Measurements from ENCODE around the gene PFKL. TPM values are rescaled to one million over a fixed set of nuclear protein-coding genes. Genes with fewer than 3 reads are reported as not detected.
A peak's percentile ranks its signal among the peaks of the same experiment; 100 is the strongest.

The PFKL gene
- total RNA-seq, 2 donors from 2014 or later: 132 to 176 TPM

DNA sequence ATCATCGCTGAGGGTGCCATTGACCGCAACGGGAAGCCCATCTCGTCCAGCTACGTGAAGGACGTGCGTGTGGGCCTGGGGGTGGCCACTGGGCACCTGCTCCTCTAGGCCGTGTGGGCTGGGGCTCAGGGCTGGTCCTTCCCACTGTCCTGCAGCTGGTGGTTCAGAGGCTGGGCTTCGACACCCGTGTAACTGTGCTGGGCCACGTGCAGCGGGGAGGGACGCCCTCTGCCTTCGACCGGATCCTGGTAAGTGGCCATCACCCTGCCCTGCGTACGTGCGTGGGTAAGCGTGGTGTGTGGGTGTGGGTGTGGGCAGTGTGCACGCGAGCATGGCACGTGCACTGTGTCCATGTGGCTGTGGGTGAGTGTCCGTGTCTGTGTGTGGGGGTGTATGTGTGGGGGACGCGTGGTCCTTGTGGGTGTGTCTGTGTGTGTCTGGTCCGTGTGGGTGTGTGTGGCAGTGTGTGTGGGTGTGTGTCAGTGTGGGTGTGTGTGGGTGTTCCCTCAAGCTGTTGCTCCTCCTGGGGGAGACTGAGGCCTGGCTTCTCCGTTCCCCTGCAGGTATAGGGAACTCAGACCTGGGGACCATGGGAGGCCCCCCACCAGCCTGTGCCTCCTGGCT lies 16.5 kb downstream of the PFKL start:
- Mint-ChIP-seq H3K4me3 (peak overlapping the region; percentile 12), H3K27ac (no peak overlapping the region), H3K27me3 (no peaks in the 10 kb centered on the region), H3K4me1 (no peaks in the 10 kb centered on the region), H3K36me3 (ENCODE audit: low read depth) (no peaks in the 10 kb centered on the region)
- H3K9me3 ChIP-seq (ENCODE audit: control insufficient read depth, low read length, poor library complexity, severe bottlenecking): no peaks in the 10 kb centered on the region
- DNase-seq (no peak), ATAC-seq (no peak)

GRCh38 chr21:44317241-44317782 lies 17.5 kb downstream of the PFKL start:
- Mint-ChIP-seq H3K4me3 (no peak overlapping the region), H3K36me3 (ENCODE audit: low read depth) (no peaks in the 10 kb centered on the region), H3K4me1 (no peaks in the 10 kb centered on the region), H3K27me3 (no peaks in the 10 kb centered on the region), H3K27ac (no peak overlapping the region)
- no peaks in the 10 kb centered on the region for H3K9me3 ChIP-seq (ENCODE audit: control insufficient read depth, low read length, poor library complexity, severe bottlenecking)
- ATAC-seq: no peak
- no peak for DNase-seq

- Mint-ChIP-seq H3K36me3 (ENCODE audit: low read depth) (no peaks in the 10 kb centered on the region), H3K4me3 (no peak overlapping the region), H3K27ac (no peak overlapping the region), H3K4me1 (no peaks in the 10 kb centered on the region), H3K27me3 (no peaks in the 10 kb centered on the region)
- no peak for DNase-seq
- H3K9me3 ChIP-seq (ENCODE audit: control insufficient read depth, low read length, poor library complexity, severe bottlenecking): no peaks in the 10 kb centered on the region
- ATAC-seq: no peak
Measured at GRCh38 chr21:44317871-44318270, 18.0 kb downstream of the PFKL start.

DNA sequence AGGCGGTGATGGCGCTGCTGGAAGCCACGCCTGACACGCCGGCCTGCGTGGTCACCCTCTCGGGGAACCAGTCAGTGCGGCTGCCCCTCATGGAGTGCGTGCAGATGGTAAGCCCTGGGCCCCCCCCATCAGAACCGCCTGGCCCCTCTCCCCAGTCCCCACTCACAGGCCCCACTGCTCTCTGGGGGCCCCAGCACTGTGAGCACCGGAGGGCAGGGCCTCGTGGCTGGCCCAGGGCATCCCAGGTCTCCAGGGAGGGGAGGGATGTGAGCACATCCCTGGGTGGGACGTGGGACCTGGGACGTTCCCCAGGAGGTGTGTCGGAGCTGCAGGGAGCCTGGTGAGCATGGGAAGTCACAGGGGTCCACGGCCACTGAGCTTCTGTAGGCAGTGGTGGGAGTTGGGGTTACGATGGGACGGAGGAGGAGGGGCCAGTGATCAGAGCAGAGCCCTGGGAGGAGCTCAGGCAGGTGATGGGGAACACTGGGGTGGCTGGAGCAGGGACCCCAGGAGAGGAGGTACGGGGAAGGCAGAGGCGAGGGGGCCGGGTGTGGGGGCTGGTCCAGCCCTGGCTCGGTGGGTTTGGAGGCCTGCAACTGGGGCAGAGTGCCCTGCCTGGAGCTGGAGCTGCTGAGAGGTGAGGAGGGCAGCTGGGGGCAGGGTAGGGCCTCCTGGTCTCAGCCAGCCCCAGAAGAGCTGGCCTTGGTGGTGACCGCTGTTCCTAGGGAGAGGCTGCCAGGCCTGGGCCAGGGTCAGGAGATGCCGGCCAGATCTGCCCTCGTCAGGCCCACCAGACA lies 18.8 kb downstream of the PFKL start:
- no peak overlapping the region for H3K4me3 Mint-ChIP-seq
- no peaks in the 10 kb centered on the region for H3K27me3 Mint-ChIP-seq
- no peaks in the 10 kb centered on the region for H3K4me1 Mint-ChIP-seq
- no peaks in the 10 kb centered on the region for H3K36me3 Mint-ChIP-seq (ENCODE audit: low read depth)
- no peak overlapping the region for H3K27ac Mint-ChIP-seq
- ATAC-seq (no peak), DNase-seq (no peak)
- H3K9me3 ChIP-seq (ENCODE audit: control insufficient read depth, low read length, poor library complexity, severe bottlenecking): no peaks in the 10 kb centered on the region

- ATAC-seq: no peak
- no peaks in the 10 kb centered on the region for H3K9me3 ChIP-seq (ENCODE audit: control insufficient read depth, low read length, poor library complexity, severe bottlenecking)
- no peak for DNase-seq
- Mint-ChIP-seq H3K4me3 (no peak overlapping the region), H3K27me3 (no peaks in the 10 kb centered on the region), H3K4me1 (no peaks in the 10 kb centered on the region), H3K36me3 (ENCODE audit: low read depth) (no peaks in the 10 kb centered on the region), H3K27ac (no peak overlapping the region)
Measured at GRCh38 chr21:44319407-44320065, 19.7 kb downstream of the PFKL start.

DNA sequence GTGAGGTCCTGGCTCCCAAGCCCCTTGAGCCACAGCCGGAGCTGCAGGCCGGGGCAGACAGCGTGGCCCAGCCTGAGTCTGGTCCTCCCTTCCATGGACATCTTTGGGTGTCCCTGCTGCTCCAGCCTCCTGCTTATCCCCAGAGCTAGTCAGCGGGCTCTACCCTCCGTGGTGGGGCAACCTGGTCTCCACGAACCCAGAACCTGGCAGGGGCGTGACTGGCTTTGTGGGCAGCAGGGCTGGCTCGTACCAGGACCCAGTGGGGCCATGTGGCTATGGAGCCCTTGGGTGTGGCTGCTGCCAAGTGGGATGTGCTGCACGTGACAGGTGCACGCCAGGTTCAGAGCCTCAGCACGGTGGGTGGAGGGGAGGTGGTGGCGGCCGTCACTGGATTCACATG lies 21.0 kb downstream of the PFKL start:
- H3K27me3 Mint-ChIP-seq: no peaks in the 10 kb centered on the region
- no peaks in the 10 kb centered on the region for H3K9me3 ChIP-seq (ENCODE audit: control insufficient read depth, low read length, poor library complexity, severe bottlenecking)
- no peak overlapping the region for H3K4me3 Mint-ChIP-seq
- no peaks in the 10 kb centered on the region for H3K4me1 Mint-ChIP-seq
- DNase-seq (no peak), ATAC-seq (no peak)
- no peak overlapping the region for H3K27ac Mint-ChIP-seq
- no peaks in the 10 kb centered on the region for H3K36me3 Mint-ChIP-seq (ENCODE audit: low read depth)

DNA sequence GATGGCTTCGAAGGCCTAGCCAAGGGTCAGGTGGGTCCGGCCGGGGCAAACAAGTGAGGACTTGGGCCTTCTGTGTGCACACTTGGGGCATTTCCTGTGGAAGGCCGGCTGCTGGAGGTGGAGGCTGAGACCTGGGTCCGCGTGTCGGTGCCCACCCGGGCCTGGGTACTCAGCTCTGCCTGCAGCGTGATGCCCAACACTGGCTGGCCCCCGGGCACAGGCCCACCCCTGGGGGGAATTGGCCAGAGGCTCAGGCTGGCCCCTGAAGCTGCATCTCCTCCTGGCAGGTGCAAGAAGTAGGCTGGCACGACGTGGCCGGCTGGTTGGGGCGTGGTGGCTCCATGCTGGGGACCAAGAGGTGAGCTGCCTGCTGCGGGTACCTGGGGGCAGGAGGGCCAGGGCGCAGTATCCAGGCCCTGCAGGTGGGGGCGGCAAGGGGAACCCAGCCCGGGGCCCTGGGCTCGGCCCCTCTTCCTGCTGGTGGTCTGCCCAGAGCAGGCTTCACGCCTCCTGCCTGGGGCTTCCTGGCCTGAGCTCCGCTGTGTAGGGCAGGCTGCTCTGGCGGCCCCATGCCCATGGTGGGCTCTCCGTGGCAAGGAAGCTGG lies 22.1 kb downstream of the PFKL start:
- H3K9me3 ChIP-seq (ENCODE audit: control insufficient read depth, low read length, poor library complexity, severe bottlenecking): no peaks in the 10 kb centered on the region
- Mint-ChIP-seq H3K27ac (no peak overlapping the region), H3K4me3 (no peak overlapping the region), H3K4me1 (no peaks in the 10 kb centered on the region), H3K27me3 (no peaks in the 10 kb centered on the region), H3K36me3 (ENCODE audit: low read depth) (no peaks in the 10 kb centered on the region)
- DNase-seq (no peak), ATAC-seq (no peak)

DNA sequence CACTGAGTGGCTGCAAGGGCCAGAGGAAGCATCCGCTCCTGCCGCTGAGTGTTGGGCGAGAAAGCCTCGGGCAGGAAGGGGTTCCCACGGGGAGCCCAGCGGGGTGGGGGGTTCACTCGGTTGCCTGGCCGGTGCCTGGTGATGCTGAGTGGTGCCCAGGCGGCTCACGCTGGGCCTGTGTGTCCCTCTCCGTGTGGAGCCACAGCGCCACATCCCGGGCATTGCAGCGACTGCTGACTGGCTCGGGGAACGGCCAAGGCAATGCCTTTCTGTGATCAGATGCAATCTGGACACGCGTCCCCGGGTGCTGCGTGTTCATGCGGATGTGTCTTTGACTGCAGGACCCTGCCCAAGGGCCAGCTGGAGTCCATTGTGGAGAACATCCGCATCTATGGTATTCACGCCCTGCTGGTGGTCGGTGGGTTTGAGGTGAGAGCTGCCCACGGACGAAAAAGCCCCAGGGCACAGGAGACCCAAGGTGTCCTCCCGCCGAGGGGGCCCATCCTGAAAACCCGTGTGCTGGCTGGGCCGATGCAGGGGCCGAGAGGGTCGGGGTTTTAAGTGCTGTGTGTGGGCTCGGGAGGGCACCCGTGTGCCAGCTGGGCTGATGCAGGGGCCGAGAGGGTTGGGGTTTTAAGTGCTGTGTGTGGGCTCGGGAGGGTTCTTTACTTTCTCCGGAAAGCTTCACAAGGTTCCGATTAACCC lies 22.9 kb downstream of the PFKL start:
- ATAC-seq (no peak), DNase-seq (no peak)
- no peaks in the 10 kb centered on the region for H3K36me3 Mint-ChIP-seq (ENCODE audit: low read depth)
- no peaks in the 10 kb centered on the region for H3K9me3 ChIP-seq (ENCODE audit: control insufficient read depth, low read length, poor library complexity, severe bottlenecking)
- no peaks in the 10 kb centered on the region for H3K27me3 Mint-ChIP-seq
- H3K4me1 Mint-ChIP-seq: no peaks in the 10 kb centered on the region
- H3K27ac Mint-ChIP-seq: no peak overlapping the region
- no peak overlapping the region for H3K4me3 Mint-ChIP-seq

- ATAC-seq: no peak
- peaks cover 3% of the 10 kb centered on the region for H3K4me1 Mint-ChIP-seq
- H3K36me3 Mint-ChIP-seq (ENCODE audit: low read depth): no peaks in the 10 kb centered on the region
- H3K27ac Mint-ChIP-seq: no peak overlapping the region
- no peak for DNase-seq
- H3K4me3 Mint-ChIP-seq: no peak overlapping the region
- no peaks in the 10 kb centered on the region for H3K9me3 ChIP-seq (ENCODE audit: control insufficient read depth, low read length, poor library complexity, severe bottlenecking)
- no peaks in the 10 kb centered on the region for H3K27me3 Mint-ChIP-seq
Measured at GRCh38 chr21:44323591-44323990, 23.7 kb downstream of the PFKL start.

- no peak for DNase-seq
- no peak overlapping the region for H3K27ac Mint-ChIP-seq
- H3K4me1 Mint-ChIP-seq: peaks cover 5% of the 10 kb centered on the region
- H3K27me3 Mint-ChIP-seq: no peaks in the 10 kb centered on the region
- no peak for ATAC-seq
- no peaks in the 10 kb centered on the region for H3K9me3 ChIP-seq (ENCODE audit: control insufficient read depth, low read length, poor library complexity, severe bottlenecking)
- no peak overlapping the region for H3K4me3 Mint-ChIP-seq
- H3K36me3 Mint-ChIP-seq (ENCODE audit: low read depth): no peaks in the 10 kb centered on the region
Measured at GRCh38 chr21:44324106-44324853, 24.4 kb downstream of the PFKL start.

DNA sequence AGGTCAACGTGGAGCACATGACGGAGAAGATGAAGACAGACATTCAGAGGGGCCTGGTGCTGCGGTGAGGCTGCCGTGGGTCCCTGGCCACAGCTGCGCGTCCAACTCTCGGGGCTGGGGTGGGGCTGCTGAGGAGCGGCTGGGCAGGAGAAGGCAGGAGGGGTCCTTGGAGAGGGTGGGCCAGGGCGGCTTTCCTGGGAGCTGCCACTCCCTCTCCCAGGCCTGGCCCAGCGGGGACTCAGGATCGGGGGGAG lies 24.9 kb downstream of the PFKL start:
- no peak overlapping the region for H3K27ac Mint-ChIP-seq
- H3K9me3 ChIP-seq (ENCODE audit: control insufficient read depth, low read length, poor library complexity, severe bottlenecking): no peaks in the 10 kb centered on the region
- peaks cover 5% of the 10 kb centered on the region for H3K4me1 Mint-ChIP-seq
- no peaks in the 10 kb centered on the region for H3K27me3 Mint-ChIP-seq
- ATAC-seq (no peak), DNase-seq (no peak)
- no peaks in the 10 kb centered on the region for H3K36me3 Mint-ChIP-seq (ENCODE audit: low read depth)
- no peak overlapping the region for H3K4me3 Mint-ChIP-seq

DNA sequence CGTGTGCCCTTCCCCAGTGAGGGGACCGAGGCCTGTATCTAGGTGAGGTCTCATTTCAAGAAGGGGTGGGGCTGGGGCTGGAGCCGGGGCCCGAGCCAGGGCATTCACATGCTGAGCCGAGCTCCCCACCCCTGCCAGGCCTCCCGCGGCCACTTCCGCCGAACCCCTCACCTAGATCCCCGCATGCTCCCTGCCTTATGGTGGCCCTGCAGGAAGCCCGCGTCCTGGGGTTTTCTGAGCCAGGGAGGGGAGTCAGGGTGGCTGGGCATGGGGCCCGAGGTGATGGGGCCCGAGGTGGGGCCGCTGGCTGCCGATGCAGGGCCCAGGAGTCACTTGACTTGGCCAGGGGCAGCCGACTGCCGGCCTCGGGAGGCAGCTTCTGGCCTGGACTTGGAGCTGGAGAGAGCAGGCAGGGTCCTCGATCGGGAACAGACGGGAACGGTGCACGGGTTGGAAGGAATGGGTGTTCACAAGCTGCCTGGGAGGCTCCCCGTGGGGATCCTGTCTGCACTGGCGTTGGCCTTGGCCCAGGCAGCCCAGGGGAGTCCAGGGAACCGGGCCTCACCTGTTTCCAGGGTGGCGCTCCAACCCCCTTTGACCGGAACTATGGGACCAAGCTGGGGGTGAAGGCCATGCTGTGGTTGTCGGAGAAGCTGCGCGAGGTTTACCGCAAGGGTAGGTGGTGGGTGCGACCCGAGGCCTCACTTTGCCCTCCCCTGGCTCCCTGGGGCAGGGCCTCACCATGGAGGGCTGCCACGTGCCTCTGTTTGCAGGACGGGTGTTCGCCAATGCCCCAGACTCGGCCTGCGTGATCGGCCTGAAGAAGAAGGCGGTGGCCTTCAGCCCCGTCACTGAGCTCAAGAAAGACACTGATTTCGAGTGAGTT lies 25.8 kb downstream of the PFKL start:
- no peaks in the 10 kb centered on the region for H3K27me3 Mint-ChIP-seq
- H3K4me1 Mint-ChIP-seq: peaks cover 5% of the 10 kb centered on the region
- DNase-seq (no peak), ATAC-seq (no peak)
- H3K36me3 Mint-ChIP-seq (ENCODE audit: low read depth): no peaks in the 10 kb centered on the region
- no peak overlapping the region for H3K27ac Mint-ChIP-seq
- H3K9me3 ChIP-seq (ENCODE audit: control insufficient read depth, low read length, poor library complexity, severe bottlenecking): no peaks in the 10 kb centered on the region
- H3K4me3 Mint-ChIP-seq: no peak overlapping the region
